Left forelimb (tissue), 1 donor: ENCODE results near the gene MPV17L.
"Not testable (repeated sequence)": the region's sequence is repeated elsewhere in the genome, so short reads cannot be mapped to it uniquely, and the experiment has no call there.

Experiments
- DNase-seq: peaks from one replicate; pipeline ENCODE4 v3.0.0-alpha.2; 2018; ENCODE audit warnings: low spot score

Gene MPV17L

GRCh38 chr16:15451098-15451731, 55.7 kb downstream of the MPV17L start:
- DNase-seq, result no peak

- no peak for DNase-seq
These were observed 56.8 kb downstream of the MPV17L start for GRCh38 chr16:15452246-15452855.

DNA sequence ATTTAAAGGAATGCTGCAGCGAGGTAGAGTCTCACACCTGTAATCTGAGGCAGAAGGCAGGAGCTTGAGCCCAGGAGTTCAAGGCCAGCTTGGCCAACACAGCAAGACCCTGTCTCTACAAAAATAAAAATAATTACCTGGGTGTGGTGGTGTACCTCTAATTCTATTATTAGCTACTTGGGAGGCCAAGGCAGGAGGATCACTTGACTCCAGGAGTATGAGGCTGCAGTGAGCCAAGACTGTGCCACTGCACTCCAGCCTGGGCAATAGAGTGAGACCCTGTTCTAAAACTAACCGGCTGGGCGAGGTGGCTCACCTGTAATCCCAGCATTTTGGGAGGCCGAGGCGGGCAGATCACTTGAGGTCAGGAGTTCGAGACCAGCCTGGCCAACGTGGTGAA, 57.7 kb downstream of the MPV17L start:
- DNase-seq, result not testable (repeated sequence)

- not testable (repeated sequence) for DNase-seq
These were observed 59.4 kb downstream of the MPV17L start for GRCh38 chr16:15454933-15455332.

- DNase-seq, result no peak
These were observed 61.8 kb downstream of the MPV17L start for GRCh38 chr16:15457400-15457799.

DNA sequence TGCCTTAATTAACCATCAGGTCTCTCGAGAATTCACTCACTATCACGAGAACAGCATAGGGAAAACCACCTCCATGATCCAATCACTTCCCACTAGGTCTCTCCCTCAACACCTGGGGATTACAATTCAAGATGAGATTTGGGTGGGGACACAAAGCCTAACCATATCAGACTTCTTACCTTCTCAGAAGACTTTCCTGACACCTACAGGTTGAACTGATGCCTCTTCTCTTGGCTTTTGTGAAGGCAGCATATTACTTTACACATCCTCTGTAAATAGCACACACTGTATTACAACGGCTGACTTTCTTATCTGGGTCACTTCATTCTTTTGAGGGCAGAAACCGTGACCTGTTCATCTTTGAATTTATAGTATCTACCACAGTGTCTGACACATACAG, 62.4 kb downstream of the MPV17L start:
- no peak for DNase-seq

DNA sequence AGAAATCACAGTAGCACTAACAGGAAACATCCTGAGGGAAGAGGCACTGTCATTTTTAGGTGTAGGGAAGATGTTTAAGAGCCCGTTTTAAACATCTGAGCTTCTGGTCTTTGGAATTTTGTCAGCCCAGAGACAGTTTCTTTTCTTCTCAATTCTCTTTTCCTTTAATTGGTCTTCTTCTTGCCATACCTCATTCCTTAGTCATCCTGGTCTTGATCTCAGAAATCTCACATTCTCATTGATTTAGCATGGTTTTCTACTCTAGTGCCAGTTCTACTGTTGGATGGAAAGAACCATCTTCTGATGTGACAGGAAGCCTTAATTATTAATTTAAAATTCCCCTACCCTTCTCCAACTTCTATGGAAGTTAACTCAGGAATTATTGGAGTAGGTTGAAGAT, 64.2 kb downstream of the MPV17L start:
- DNase-seq, result no peak

- DNase-seq, result no peak
These were observed 65.0 kb downstream of the MPV17L start for GRCh38 chr16:15460601-15461000.

DNA sequence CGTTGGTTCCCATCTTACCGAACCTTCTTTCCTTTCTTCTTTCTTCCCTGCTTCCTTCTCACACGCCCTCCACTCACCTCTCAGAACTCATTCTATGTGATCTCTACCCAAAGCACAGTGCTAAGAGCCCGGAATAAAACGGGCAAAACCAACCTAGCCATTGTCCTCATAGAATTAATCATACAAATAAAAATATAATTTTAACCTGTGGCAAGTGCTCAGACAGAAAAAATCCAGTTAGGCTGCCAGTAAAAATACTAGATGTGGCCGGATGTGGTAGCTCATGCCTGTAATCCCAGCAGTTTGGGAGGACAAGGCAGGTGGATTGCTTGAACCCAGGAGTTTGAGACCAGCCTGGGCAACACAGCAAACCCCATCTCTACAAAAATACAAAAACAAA, 65.8 kb downstream of the MPV17L start:
- DNase-seq, result no peak
